GM19395 (cell line): Measurements from ENCODE around the gene CCR5.
"Not testable (repeated sequence)": the region's sequence is repeated elsewhere in the genome, so short reads cannot be mapped to it uniquely, and the experiment has no call there.

Experiments
- ATAC-seq: cut with Tn5 transposase; IDR thresholded peaks from one replicate; pipeline ENCODE4 v1.9.1; 2021; ENCODE audit warnings: mild to moderate bottlenecking, moderate library complexity; ENCODE audit not compliant: unreplicated experiment

CCR5 gene

GRCh38 chr3:46383211-46383950, 12.6 kb downstream of the CCR5 start:
- no peak for ATAC-seq

GRCh38 chr3:46383951-46384330, 13.2 kb downstream of the CCR5 start:
- ATAC-seq: no peak

- ATAC-seq: no peak
These were observed 15.5 kb downstream of the CCR5 start for GRCh38 chr3:46386205-46386604.

- not testable (repeated sequence) for ATAC-seq
These were observed 18.1 kb downstream of the CCR5 start for GRCh38 chr3:46388847-46389246.

- ATAC-seq: no peak
These were observed 18.6 kb downstream of the CCR5 start for GRCh38 chr3:46389306-46389705.

GRCh38 chr3:46391526-46391925, 20.8 kb downstream of the CCR5 start:
- not testable (repeated sequence) for ATAC-seq

- no peak for ATAC-seq
These were observed 22.3 kb downstream of the CCR5 start for GRCh38 chr3:46393011-46393410.

GRCh38 chr3:46393554-46394434, 23.0 kb downstream of the CCR5 start:
- ATAC-seq: no peak

- ATAC-seq: no peak
These were observed 24.5 kb downstream of the CCR5 start for GRCh38 chr3:46395210-46395661.

- ATAC-seq: no peak
These were observed 25.2 kb downstream of the CCR5 start for GRCh38 chr3:46395766-46396530.

- no peak for ATAC-seq
These were observed 26.4 kb downstream of the CCR5 start for GRCh38 chr3:46397111-46397510.

GRCh38 chr3:46398186-46398955, 27.6 kb downstream of the CCR5 start:
- no peak for ATAC-seq

- no peak for ATAC-seq
These were observed 28.4 kb downstream of the CCR5 start for GRCh38 chr3:46399098-46399497.

- ATAC-seq: no peak
These were observed 28.8 kb downstream of the CCR5 start for GRCh38 chr3:46399557-46399956.

- ATAC-seq: no peak
These were observed 29.4 kb downstream of the CCR5 start for GRCh38 chr3:46400000-46400734.

GRCh38 chr3:46400846-46401245, 30.1 kb downstream of the CCR5 start:
- no peak for ATAC-seq

GRCh38 chr3:46401579-46401978, 30.8 kb downstream of the CCR5 start:
- no peak for ATAC-seq

GRCh38 chr3:46402902-46403301, 32.2 kb downstream of the CCR5 start:
- ATAC-seq: not testable (repeated sequence)

- ATAC-seq: no peak
These were observed 34.7 kb downstream of the CCR5 start for GRCh38 chr3:46405301-46406019.
